ENCODE results near the gene BTC.
"Not testable (repeated sequence)": the region's sequence is repeated elsewhere in the genome, so short reads cannot be mapped to it uniquely, and the experiment has no call there.

BTC gene

DNA sequence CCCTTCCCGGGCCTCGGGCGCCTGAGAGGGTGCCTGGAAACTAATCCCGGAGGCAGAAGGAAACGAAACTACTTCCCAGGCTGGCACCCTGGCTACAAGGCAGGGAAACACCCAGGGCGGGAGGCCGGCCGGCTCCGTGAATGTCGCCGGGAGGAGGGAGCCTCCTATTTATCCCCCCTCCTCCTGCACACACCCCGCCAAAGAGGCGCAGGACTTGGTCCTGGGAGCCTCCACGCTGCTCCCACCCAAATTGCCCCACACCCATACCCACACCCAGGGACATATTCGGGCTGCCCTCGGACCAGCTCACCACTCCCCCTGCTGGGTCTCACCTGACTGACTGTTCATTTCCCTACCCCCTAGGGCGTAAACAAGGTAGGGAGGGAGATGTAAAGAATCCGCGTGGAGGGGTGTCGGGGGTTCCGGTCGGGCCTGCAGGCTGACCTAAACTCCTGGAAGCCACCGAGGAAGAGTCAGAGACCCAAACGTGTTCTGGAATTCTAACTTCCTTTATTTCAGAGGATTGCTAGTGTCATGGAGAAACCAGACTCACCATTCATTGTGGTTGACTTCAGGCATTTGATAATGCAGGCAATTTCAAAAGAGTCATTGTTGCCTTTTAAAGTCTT, at the start of gene BTC:
TSS of gene BTC (minus strand) at position 142 of the 629 bp plus-strand sequence. CDS start 198 bp downstream, outside the sequence.
- no peak within 1 kb of the TSS; the same call in 1 of the 2 replicates for H3K4me3 ChIP-seq (ENCODE audit: low read length)
- no peak for TF ChIP-seq ZNF274 (IDR thresholded peaks at IDR 0.05; ENCODE audit: low read depth, low read length)

GRCh38 chr4:74840936-74841509, 46.7 kb upstream of the BTC start:
- H3K4me3 ChIP-seq (ENCODE audit: low read length): no peak overlapping the region
- TF ChIP-seq ZNF274 (IDR thresholded peaks at IDR 0.05; ENCODE audit: low read depth, low read length): no peak

- no peak overlapping the region for H3K4me3 ChIP-seq (ENCODE audit: low read length)
- TF ChIP-seq ZNF274 (IDR thresholded peaks at IDR 0.05; ENCODE audit: low read depth, low read length): no peak
Observed at GRCh38 chr4:74838746-74839370, 44.5 kb upstream of the BTC start.

DNA sequence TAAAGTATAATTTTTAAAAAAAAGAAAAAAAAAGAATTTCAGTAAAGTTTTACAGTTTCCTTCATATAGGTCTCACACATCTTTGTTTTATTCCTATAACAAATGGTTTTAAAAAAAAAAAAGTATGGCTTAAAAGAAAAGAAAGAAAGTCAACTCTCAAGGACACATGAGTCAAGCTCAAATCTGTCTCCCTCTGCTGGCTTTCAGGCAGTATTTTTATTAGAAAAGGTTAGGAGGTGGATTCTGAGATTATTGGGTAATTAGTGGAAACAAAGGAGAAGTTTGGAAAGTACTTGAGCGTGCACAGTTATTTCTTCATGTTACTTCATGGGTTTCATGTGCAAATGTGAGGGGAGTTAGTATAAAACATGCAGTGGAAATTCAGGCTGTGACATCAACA, 36.6 kb upstream of the BTC start:
- TF ChIP-seq ZNF274 (IDR thresholded peaks at IDR 0.05; ENCODE audit: low read depth, low read length): no peak
- no peak overlapping the region for H3K4me3 ChIP-seq (ENCODE audit: low read length)

DNA sequence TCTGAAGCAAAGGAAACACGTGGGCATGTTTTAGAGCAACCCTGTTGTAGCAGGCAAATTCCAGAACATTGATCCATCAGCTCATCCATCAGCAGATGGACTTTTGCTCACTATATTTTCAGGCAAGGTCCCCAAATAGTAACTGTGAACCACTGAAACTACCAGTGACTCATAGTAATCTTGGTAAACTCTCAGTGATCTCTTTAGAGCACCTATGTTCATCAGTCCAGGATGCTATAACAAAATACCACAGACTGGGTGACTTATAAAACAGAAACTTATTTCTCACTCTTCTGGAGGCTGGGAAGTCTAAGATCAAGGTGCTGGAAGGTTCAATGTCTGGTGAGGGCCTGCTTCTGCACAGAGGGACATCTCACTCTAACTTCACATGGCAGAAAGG, 28.9 kb upstream of the BTC start:
- no peak for TF ChIP-seq ZNF274 (IDR thresholded peaks at IDR 0.05; ENCODE audit: low read depth, low read length)
- no peak overlapping the region for H3K4me3 ChIP-seq (ENCODE audit: low read length)

- no peak for TF ChIP-seq ZNF274 (IDR thresholded peaks at IDR 0.05; ENCODE audit: low read depth, low read length)
Observed at GRCh38 chr4:74822603-74823002, 28.3 kb upstream of the BTC start.

DNA sequence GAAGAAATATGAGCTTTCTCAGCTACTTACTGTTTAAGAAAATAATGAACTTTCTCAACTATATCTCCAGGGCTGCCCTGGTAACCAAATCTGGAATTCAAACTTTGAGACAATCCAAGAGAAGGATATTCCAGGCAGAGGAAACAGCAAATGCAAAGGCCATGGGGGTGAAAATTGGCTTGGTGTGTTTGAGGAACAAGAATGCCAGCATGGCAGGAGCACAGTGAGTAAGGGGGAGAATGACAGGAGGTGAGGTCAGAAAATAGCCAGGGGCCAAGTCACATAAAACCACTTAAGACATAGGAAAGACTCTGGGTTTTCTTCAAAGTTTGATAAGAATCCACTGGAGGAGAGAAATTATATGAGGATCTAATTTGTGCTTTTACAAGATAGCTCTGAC, 27.2 kb upstream of the BTC start:
- H3K4me3 ChIP-seq (ENCODE audit: low read length): no peak overlapping the region
- no peak for TF ChIP-seq ZNF274 (IDR thresholded peaks at IDR 0.05; ENCODE audit: low read depth, low read length)

More at GRCh38 chr4:74822603-74823002, 28.3 kb upstream of the BTC start:
- no peak overlapping the region for H3K4me3 ChIP-seq (ENCODE audit: low read length)

DNA sequence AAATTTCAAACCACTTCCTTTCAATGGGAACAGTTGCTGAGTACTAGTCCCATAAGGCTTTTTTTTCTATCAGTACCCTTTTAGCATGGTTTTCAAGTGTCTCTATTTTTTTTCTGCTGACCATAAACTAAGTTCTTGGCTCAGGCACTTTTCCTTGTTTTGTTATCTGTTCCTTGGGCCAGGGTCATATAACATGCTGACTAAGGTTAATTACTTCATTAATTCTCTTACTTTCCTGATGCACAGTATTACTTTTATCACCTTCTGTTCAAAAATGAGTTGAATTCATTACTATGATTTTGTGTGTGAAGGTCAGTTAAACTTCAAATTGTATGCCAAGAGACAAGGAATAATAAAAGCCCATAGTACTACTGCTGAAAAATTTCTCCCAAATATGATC, 19.7 kb upstream of the BTC start:
- H3K4me3 ChIP-seq (ENCODE audit: low read length): no peak overlapping the region
- no peak for TF ChIP-seq ZNF274 (IDR thresholded peaks at IDR 0.05; ENCODE audit: low read depth, low read length)

DNA sequence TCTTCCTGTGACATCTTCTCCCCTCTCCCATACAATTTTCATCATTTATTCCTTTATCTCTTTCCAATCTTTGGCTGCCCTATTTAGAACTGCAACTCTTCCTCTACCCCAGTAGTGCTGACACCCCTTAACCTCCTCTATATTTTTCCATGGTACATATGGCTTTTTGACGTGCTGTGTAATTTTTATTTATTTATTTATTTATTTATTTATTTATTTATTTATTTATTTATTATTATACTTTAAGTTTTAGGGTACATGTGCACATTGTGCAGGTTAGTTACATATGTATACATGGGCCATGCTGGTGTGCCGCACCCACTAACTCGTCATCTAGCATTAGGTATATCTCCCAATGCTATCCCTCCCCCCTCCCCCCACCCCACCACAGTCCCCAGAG, 17.7 kb upstream of the BTC start:
- H3K4me3 ChIP-seq (ENCODE audit: low read length): not testable (repeated sequence)

DNA sequence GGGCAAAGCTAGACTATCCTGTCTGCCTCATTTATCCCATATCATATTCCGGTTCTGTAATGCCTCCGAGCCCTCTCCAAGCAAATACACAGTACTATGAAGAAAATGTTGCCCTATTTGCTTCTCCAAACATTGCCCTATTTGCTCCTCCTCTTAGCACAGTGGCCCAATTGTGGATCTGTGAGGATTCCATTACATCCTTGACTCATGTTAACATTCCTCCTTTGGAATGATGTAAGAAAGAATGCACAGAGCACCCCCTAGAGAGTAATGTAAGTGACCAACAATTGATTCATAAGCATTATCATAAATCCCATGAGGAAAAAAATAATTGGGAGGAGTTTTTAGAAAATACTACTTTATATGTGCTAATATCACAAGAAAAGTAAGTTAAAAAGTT, 11.3 kb upstream of the BTC start:
- no peak for TF ChIP-seq ZNF274 (IDR thresholded peaks at IDR 0.05; ENCODE audit: low read depth, low read length)
- no peak overlapping the region for H3K4me3 ChIP-seq (ENCODE audit: low read length)

DNA sequence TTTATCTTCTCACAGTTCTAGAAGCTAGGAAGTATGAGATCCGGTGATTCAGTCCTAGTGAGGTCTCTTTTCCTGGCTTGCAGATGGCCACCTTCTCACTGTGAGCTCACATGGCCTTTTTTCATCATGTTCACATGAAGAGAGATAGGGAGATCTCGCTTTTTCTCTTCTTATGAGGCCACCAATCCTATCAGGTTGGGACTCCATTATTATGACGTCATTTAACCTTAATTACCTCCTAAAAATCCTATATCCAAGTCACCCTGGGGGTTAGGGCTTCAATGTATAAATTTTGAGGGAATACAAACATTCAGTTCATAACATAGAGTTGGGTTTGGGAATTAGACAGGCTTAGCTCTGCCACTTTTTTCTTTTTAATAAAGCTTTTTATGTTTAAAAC, 6.0 kb upstream of the BTC start:
- no peak overlapping the region for H3K4me3 ChIP-seq (ENCODE audit: low read length)
- TF ChIP-seq ZNF274 (IDR thresholded peaks at IDR 0.05; ENCODE audit: low read depth, low read length): no peak

DNA sequence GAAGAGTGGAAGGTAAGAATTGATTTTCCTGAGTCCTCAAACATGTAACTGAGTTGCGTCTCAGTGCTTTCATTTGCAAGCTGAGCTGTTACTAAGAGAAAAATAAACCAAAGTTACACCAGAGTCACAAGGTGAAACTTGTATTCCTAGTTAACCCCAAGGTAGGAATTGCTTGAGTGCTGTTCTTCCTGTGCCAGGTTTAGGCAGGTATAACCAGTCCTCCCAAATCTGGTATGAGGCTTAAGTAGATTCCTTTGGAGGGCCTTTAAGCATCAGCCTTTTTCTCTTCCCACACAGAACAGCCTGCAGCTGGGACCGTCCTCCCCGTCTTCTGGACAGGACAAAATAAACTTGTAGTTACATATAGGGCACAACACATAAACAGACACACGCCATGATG, 2.3 kb upstream of the BTC start:
- no peak for TF ChIP-seq ZNF274 (IDR thresholded peaks at IDR 0.05; ENCODE audit: low read depth, low read length)

GRCh38 chr4:74793757-74794381, 454 bp downstream of the BTC start:
- TF ChIP-seq ZNF274 (IDR thresholded peaks at IDR 0.05; ENCODE audit: low read depth, low read length): no peak
- no peak overlapping the region; the same call in 1 of the 2 replicates for H3K4me3 ChIP-seq (ENCODE audit: low read length)

More for the DNA sequence above, 2.3 kb upstream of the BTC start:
- no peak overlapping the region for H3K4me3 ChIP-seq (ENCODE audit: low read length)

DNA sequence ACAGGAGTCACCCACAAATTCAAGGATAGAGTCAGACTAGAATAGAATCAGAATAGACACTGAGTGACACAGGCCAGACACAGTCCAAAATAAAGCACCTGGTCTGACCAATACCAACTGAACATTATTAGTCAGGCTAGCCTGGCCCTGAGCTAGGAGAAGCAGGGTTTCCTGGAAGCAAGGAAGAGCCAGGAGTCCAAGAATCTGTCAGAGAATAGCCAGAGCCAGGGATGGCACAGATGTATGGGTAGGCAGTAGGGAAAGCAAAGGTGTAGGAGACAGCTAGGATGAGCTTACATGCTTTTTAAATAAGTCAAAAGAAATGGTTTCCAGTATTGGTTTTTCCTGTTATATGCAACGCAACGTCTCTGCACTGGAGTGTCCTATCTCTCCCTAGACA, 3.7 kb downstream of the BTC start:
- H3K4me3 ChIP-seq (ENCODE audit: low read length): no peak overlapping the region
- TF ChIP-seq ZNF274 (IDR thresholded peaks at IDR 0.05; ENCODE audit: low read depth, low read length): no peak

GRCh38 chr4:74789518-74789917, 4.8 kb downstream of the BTC start:
- no peak for TF ChIP-seq ZNF274 (IDR thresholded peaks at IDR 0.05; ENCODE audit: low read depth, low read length)

More at GRCh38 chr4:74789518-74789917, 4.8 kb downstream of the BTC start:
- H3K4me3 ChIP-seq (ENCODE audit: low read length): no peak overlapping the region
